ENCODE measurements around the gene NFIC.

NFIC gene

GRCh38 chr19:3444695-3445234 is 78.4 kb downstream of the NFIC start:
- TF ChIP-seq GATA3 (IDR thresholded peaks at IDR 0.05; ENCODE audit: low read depth, low read length) (no peak), GATA2 (IDR thresholded peaks at IDR 0.05; ENCODE audit: low read depth, low read length) (no peak)

- no peak for TF ChIP-seq GATA2 (IDR thresholded peaks at IDR 0.05; ENCODE audit: low read depth, low read length)
- TF ChIP-seq GATA3 (IDR thresholded peaks at IDR 0.05; ENCODE audit: low read depth, low read length): no peak
Measured at GRCh38 chr19:3448616-3449334, 82.4 kb downstream of the NFIC start.

GRCh38 chr19:3450796-3451411 is 84.5 kb downstream of the NFIC start:
- TF ChIP-seq GATA2 (IDR thresholded peaks at IDR 0.05; ENCODE audit: low read depth, low read length) (no peak), GATA3 (IDR thresholded peaks at IDR 0.05; ENCODE audit: low read depth, low read length) (no peak)

DNA sequence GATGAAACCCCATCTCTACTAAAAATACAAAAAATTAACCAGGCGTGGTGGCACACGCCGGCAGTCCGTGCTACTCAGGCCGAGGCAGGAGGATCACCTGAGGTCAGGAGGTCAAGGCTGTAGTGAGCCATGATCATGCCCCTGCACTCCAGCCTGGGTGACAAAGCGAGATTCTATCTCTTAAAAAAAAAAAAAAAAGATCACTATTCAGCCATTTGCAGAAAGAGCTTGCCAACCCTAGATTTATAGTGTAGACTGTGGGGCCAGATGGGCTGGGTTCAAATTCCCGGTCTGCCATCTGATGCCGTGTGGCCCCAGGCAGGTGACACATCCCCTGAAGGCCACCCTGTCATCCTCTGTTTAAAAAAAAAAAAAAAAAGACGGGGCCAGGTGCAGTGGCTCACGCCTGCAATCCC is 85.1 kb downstream of the NFIC start:
- TF ChIP-seq GATA3 (IDR thresholded peaks at IDR 0.05; ENCODE audit: low read depth, low read length) (no peak), GATA2 (IDR thresholded peaks at IDR 0.05; ENCODE audit: low read depth, low read length) (no peak)

DNA sequence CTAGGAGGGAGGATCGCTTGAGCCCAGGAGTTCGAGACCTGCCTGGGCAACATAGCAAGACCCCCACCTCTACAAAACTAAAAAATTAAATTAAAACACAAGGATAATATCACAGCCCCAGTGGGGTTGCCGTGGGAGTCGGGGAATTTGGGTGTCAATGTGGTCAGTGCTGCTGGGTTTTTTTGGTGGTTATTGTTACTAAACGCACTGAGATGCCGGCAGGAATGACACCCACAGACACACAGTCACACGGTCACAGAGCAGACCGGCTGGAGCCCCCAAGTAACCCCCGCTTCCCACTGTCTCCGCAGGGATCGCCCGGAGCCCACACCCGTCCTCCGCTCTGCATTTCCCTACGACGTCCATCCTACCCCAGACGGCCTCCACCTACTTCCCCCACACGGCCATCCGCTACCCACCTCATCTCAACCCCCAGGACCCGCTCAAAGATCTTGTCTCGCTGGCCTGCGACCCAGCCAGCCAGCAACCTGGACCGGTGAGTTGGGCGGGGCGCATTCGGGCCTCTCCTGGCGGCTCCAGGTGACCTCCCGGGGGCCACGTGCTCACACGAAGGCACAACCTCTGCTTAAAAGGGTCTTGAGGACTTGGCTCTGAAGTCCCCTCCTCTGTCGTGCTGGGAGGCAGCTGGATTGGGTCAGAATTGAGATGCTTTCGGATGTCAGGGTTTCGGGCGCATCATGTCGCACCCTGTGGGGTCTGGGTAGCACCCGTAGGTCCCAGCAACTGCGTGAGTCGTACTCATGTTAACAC is 86.0 kb downstream of the NFIC start:
- TF ChIP-seq GATA2 (IDR thresholded peaks at IDR 0.05; ENCODE audit: low read depth, low read length): no peak

GRCh38 chr19:3453840-3454239 is 87.5 kb downstream of the NFIC start:
- TF ChIP-seq GATA2 (IDR thresholded peaks at IDR 0.05; ENCODE audit: low read depth, low read length) (no peak), GATA3 (IDR thresholded peaks at IDR 0.05; ENCODE audit: low read depth, low read length) (no peak)

- TF ChIP-seq GATA2 (IDR thresholded peaks at IDR 0.05; ENCODE audit: low read depth, low read length) (no peak), GATA3 (IDR thresholded peaks at IDR 0.05; ENCODE audit: low read depth, low read length) (no peak)
Measured at GRCh38 chr19:3454656-3455392, 88.4 kb downstream of the NFIC start.

- TF ChIP-seq GATA2 (IDR thresholded peaks at IDR 0.05; ENCODE audit: low read depth, low read length) (no peak), GATA3 (IDR thresholded peaks at IDR 0.05; ENCODE audit: low read depth, low read length) (no peak)
Measured at GRCh38 chr19:3455393-3455955, 89.1 kb downstream of the NFIC start.

GRCh38 chr19:3455960-3456601 is 89.7 kb downstream of the NFIC start:
- no peak for TF ChIP-seq GATA3 (IDR thresholded peaks at IDR 0.05; ENCODE audit: low read depth, low read length)
- no peak for TF ChIP-seq GATA2 (IDR thresholded peaks at IDR 0.05; ENCODE audit: low read depth, low read length)

DNA sequence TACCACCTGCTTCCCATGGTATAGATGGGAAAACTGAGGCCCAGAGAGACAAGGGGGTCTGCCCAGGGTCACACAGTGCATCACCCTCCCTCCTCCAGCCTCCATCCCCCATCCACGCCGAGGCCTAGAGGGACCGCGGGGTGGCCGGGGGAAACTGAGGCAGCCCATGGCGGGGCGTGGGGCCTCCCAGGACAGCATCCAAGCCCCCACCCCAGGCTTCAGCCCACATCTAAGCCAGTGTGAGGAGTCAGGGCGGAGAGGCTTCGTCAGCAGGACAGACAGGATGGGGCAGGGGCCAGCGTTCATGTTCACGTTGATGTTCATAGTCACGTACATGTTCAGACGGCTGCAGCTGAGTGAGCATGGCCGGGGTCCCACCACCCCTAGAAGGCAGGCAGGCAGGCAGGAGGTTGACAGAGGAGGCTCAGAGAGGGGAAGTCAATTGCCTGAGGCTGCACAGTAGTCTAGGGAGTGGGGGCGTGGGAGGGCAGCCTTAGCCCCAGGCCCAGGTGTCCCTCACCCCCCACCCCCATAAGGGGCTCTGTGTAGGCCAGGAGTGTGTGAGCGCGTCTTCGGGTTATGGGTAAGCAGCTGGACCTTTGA is 90.6 kb downstream of the NFIC start:
- no peak for TF ChIP-seq GATA2 (IDR thresholded peaks at IDR 0.05; ENCODE audit: low read depth, low read length)
- no peak for TF ChIP-seq GATA3 (IDR thresholded peaks at IDR 0.05; ENCODE audit: low read depth, low read length)

GRCh38 chr19:3457528-3458228 is 91.3 kb downstream of the NFIC start:
- no peak for TF ChIP-seq GATA2 (IDR thresholded peaks at IDR 0.05; ENCODE audit: low read depth, low read length)

All from SH-SY5Y (cell line).